Astrocyte (in vitro differentiated cells and primary cell): ENCODE data around the gene SPOCK1. TPM values are rescaled to one million over a fixed set of nuclear protein-coding genes. Genes with fewer than 3 reads are reported as not detected.

Experiments
- DNase-seq: peaks from one replicate; pipeline ENCODE4 v3.0.0-alpha.2; 2010; ENCODE audit warnings: low read depth
- FAIRE-seq: peaks from 2 replicates; lab custom pipeline; 2011; peaks lifted over from hg19 to GRCh38; lab: Jason Lieb, UNC
- H2AFZ ChIP-seq: 2 replicates; pipeline ENCODE4 v1.6.0; 2012; ENCODE audit warnings: low read depth, low read length, inconsistent platforms
- H3K27ac ChIP-seq: 2 replicates; pipeline ENCODE4 v1.5.1; 2011; ENCODE audit warnings: low read depth, low read length, inconsistent platforms
- H3K27me3 ChIP-seq: 2 replicates; pipeline ENCODE4 v1.6.0; 2011; ENCODE audit warnings: low read length, inconsistent platforms; ENCODE audit not compliant: insufficient read depth
- H3K36me3 ChIP-seq: 2 replicates; pipeline ENCODE4 v1.5.1; 2011; ENCODE audit warnings: low read length, inconsistent platforms; ENCODE audit not compliant: insufficient read depth
- H3K4me1 ChIP-seq: 2 replicates; pipeline ENCODE4 v1.5.1; 2011; ENCODE audit warnings: low read length, inconsistent platforms; ENCODE audit not compliant: insufficient read depth
- H3K4me2 ChIP-seq: 2 replicates; pipeline ENCODE4 v1.6.0; 2012; ENCODE audit warnings: low read length, inconsistent platforms
- H3K4me3 ChIP-seq: 2 replicates; pipeline ENCODE4 v1.5.1; 2011; ENCODE audit warnings: low read depth, mild to moderate bottlenecking, low read length, inconsistent platforms; ENCODE audit not compliant: insufficient read depth
- H3K79me2 ChIP-seq: 2 replicates; pipeline ENCODE4 v1.6.0; 2012; ENCODE audit warnings: mild to moderate bottlenecking, low read length, inconsistent platforms; ENCODE audit not compliant: insufficient read depth
- H3K9ac ChIP-seq: 2 replicates; pipeline ENCODE4 v1.6.0; 2012; ENCODE audit warnings: mild to moderate bottlenecking, low read length, inconsistent platforms
- H3K9me3 ChIP-seq: 2 replicates; pipeline ENCODE4 v1.5.1; 2012; ENCODE audit warnings: low read depth, mild to moderate bottlenecking, low read length, inconsistent platforms; ENCODE audit not compliant: insufficient read depth
- H4K20me1 ChIP-seq: 2 replicates; pipeline ENCODE4 v1.6.0; 2012; ENCODE audit warnings: low read length, inconsistent platforms; ENCODE audit not compliant: insufficient read depth
- H3K27ac Mint-ChIP-seq: one replicate; pipeline ENCODE4 v1.8.0; 2021; ENCODE audit warnings: mild to moderate bottlenecking, mixed read lengths; ENCODE audit not compliant: unreplicated experiment
- H3K27me3 Mint-ChIP-seq: one replicate; pipeline ENCODE4 v1.8.0; 2021; ENCODE audit warnings: low read depth, mixed read lengths; ENCODE audit not compliant: unreplicated experiment
- H3K36me3 Mint-ChIP-seq: one replicate; pipeline ENCODE4 v1.8.0; 2021; ENCODE audit warnings: low read depth, mixed read lengths; ENCODE audit not compliant: unreplicated experiment
- H3K4me1 Mint-ChIP-seq: one replicate; pipeline ENCODE4 v1.8.0; 2021; ENCODE audit warnings: low read depth, mixed read lengths; ENCODE audit not compliant: unreplicated experiment
- H3K4me3 Mint-ChIP-seq: one replicate; pipeline ENCODE4 v1.8.0; 2021; ENCODE audit warnings: mild to moderate bottlenecking, moderate library complexity, mixed read lengths; ENCODE audit not compliant: unreplicated experiment
- H3K9me3 Mint-ChIP-seq: one replicate; pipeline ENCODE4 v1.8.0; 2021; ENCODE audit warnings: mild to moderate bottlenecking, mixed read lengths; ENCODE audit not compliant: unreplicated experiment
- CTCF ChIP-seq: IDR thresholded peaks from 2 replicates; pipeline ENCODE4 v1.5.1; 2011; ENCODE audit warnings: low read depth, mild to moderate bottlenecking, inconsistent platforms, low read length, moderate library complexity; ENCODE audit not compliant: insufficient read depth
- EZH2 ChIP-seq: IDR thresholded peaks from 2 replicates; pipeline ENCODE4 v1.6.1; 2012; ENCODE audit warnings: mild to moderate bottlenecking, low read length, inconsistent platforms; ENCODE audit not compliant: insufficient read depth
- total RNA-seq: library from RNA; stranded (reverse); gene quantifications from 2 replicates; pipeline ENCODE4 v1.2.1, GENCODE V29; 2021

The SPOCK1 gene
- total RNA-seq, 1 donor from 2014 or later: 53.5 TPM

- FAIRE-seq (no peak), DNase-seq (no peak)
- Histone ChIP-seq H2AFZ (no peak overlapping the region), H3K9ac (no peak overlapping the region), H3K4me2 (no peak overlapping the region), H4K20me1 (no peaks in the 10 kb centered on the region), H3K36me3 (no peaks in the 10 kb centered on the region), H3K9me3 (no peaks in the 10 kb centered on the region), H3K79me2 (no peaks in the 10 kb centered on the region), H3K27ac (no peak overlapping the region), H3K4me1 (peaks cover 5% of the 10 kb centered on the region), H3K4me3 (no peak overlapping the region), H3K27me3 (peaks cover 1% of the 10 kb centered on the region)
- H3K9me3 Mint-ChIP-seq: peaks cover 3% of the 10 kb centered on the region
- no peaks in the 10 kb centered on the region for H3K4me1 Mint-ChIP-seq
- peaks cover 9% of the 10 kb centered on the region for H3K27me3 Mint-ChIP-seq
- H3K27ac Mint-ChIP-seq: no peak overlapping the region
- H3K36me3 Mint-ChIP-seq: no peaks in the 10 kb centered on the region
- H3K4me3 Mint-ChIP-seq: no peak overlapping the region
- TF ChIP-seq EZH2 (no peak), CTCF (no peak)
Observed at GRCh38 chr5:137510671-137511070, 11.5 kb upstream of the SPOCK1 start.

- no peak for TF ChIP-seq EZH2
- no peak for TF ChIP-seq CTCF
- no peak overlapping the region for H2AFZ ChIP-seq
- peaks cover 3% of the 10 kb centered on the region for H3K9me3 Mint-ChIP-seq
- no peak overlapping the region for H3K4me2 ChIP-seq
- no peaks in the 10 kb centered on the region for H3K36me3 Mint-ChIP-seq
- H3K27ac ChIP-seq: no peak overlapping the region
- no peaks in the 10 kb centered on the region for H3K27me3 ChIP-seq
- H3K27me3 Mint-ChIP-seq: peaks cover 15% of the 10 kb centered on the region
- peaks cover 4% of the 10 kb centered on the region for H3K4me1 Mint-ChIP-seq
- H3K4me3 ChIP-seq: no peak overlapping the region
- no peaks in the 10 kb centered on the region for H3K9me3 ChIP-seq
- H4K20me1 ChIP-seq: no peaks in the 10 kb centered on the region
- FAIRE-seq (no peak), DNase-seq (no peak)
- H3K79me2 ChIP-seq: no peaks in the 10 kb centered on the region
- H3K4me3 Mint-ChIP-seq: no peak overlapping the region
- H3K9ac ChIP-seq: no peak overlapping the region
- peaks cover 5% of the 10 kb centered on the region for H3K4me1 ChIP-seq
- no peak overlapping the region for H3K27ac Mint-ChIP-seq
- H3K36me3 ChIP-seq: no peaks in the 10 kb centered on the region
Observed at GRCh38 chr5:137507150-137507549, 8.0 kb upstream of the SPOCK1 start.

GRCh38 chr5:137506296-137506695 is 7.2 kb upstream of the SPOCK1 start:
- Histone ChIP-seq H2AFZ (no peak overlapping the region), H3K79me2 (no peaks in the 10 kb centered on the region), H3K27ac (no peak overlapping the region), H3K4me2 (no peak overlapping the region), H3K4me1 (peaks cover 5% of the 10 kb centered on the region), H4K20me1 (no peaks in the 10 kb centered on the region), H3K9ac (no peak overlapping the region), H3K4me3 (no peak overlapping the region), H3K9me3 (no peaks in the 10 kb centered on the region), H3K27me3 (no peaks in the 10 kb centered on the region), H3K36me3 (no peaks in the 10 kb centered on the region)
- peaks cover 10% of the 10 kb centered on the region for H3K27me3 Mint-ChIP-seq
- DNase-seq (no peak), FAIRE-seq (peak; percentile 20)
- no peak overlapping the region for H3K27ac Mint-ChIP-seq
- peaks cover 4% of the 10 kb centered on the region for H3K4me1 Mint-ChIP-seq
- no peaks in the 10 kb centered on the region for H3K36me3 Mint-ChIP-seq
- H3K4me3 Mint-ChIP-seq: no peak overlapping the region
- TF ChIP-seq CTCF (no peak), EZH2 (no peak)
- no peaks in the 10 kb centered on the region for H3K9me3 Mint-ChIP-seq
